Measurements from ENCODE around the gene RNF123. TPM values are rescaled to one million over a fixed set of nuclear protein-coding genes. Genes with fewer than 3 reads are reported as not detected.
A peak's percentile ranks its signal among the peaks of the same experiment; 100 is the strongest.

RNF123 gene
- total RNA-seq, 1 donor from 2014 or later, result 45.1 TPM

GRCh38 chr3:49702672-49703071 is 13.3 kb downstream of the RNF123 start:
- Mint-ChIP-seq H3K4me1 (ENCODE audit: low read depth) (no peaks in the 10 kb centered on the region), H3K4me3 (ENCODE audit: low read depth) (no peak overlapping the region), H3K27me3 (ENCODE audit: low read depth) (no peaks in the 10 kb centered on the region), H3K9me3 (no peaks in the 10 kb centered on the region), H3K36me3 (ENCODE audit: low read depth) (peaks cover 16% of the 10 kb centered on the region), H3K27ac (no peak overlapping the region)
- intact Hi-C loops (cut with micrococcal nuclease), result loop anchor here (1.0 to 2.0 kb wide), 2 partner anchors 16 to 137 kb away; partner anchors contain the start of gene AMIGO3
- no peak for DNase-seq (ENCODE audit: low spot score)

- Mint-ChIP-seq H3K4me1 (ENCODE audit: low read depth) (no peaks in the 10 kb centered on the region), H3K36me3 (ENCODE audit: low read depth) (peaks cover 18% of the 10 kb centered on the region), H3K27me3 (ENCODE audit: low read depth) (no peaks in the 10 kb centered on the region), H3K9me3 (no peaks in the 10 kb centered on the region), H3K27ac (no peak overlapping the region), H3K4me3 (ENCODE audit: low read depth) (no peak overlapping the region)
- intact Hi-C loops (cut with micrococcal nuclease), result loop anchor here (1.0 to 2.0 kb wide), 2 partner anchors 15 to 136 kb away; partner anchors contain the start of gene AMIGO3
- peak; percentile 56 for DNase-seq (ENCODE audit: low spot score)
Observed at GRCh38 chr3:49703443-49703927, 14.1 kb downstream of the RNF123 start.

- H3K4me3 Mint-ChIP-seq (ENCODE audit: low read depth), result no peak overlapping the region
- intact Hi-C loops (cut with micrococcal nuclease), result loop anchor here (1.0 to 2.0 kb wide), 2 partner anchors 15 to 135 kb away; partner anchors contain the start of gene AMIGO3
- H3K27ac Mint-ChIP-seq, result no peak overlapping the region
Observed at GRCh38 chr3:49703956-49704355, 14.6 kb downstream of the RNF123 start.

GRCh38 chr3:49704629-49705028 is 15.3 kb downstream of the RNF123 start:
- H3K9me3 Mint-ChIP-seq, result no peaks in the 10 kb centered on the region
- H3K27ac Mint-ChIP-seq, result no peak overlapping the region
- H3K4me1 Mint-ChIP-seq (ENCODE audit: low read depth), result no peaks in the 10 kb centered on the region
- DNase-seq (ENCODE audit: low spot score), result no peak
- intact Hi-C loops (cut with micrococcal nuclease), result no loop called here
- no peaks in the 10 kb centered on the region for H3K27me3 Mint-ChIP-seq (ENCODE audit: low read depth)
- no peak overlapping the region for H3K4me3 Mint-ChIP-seq (ENCODE audit: low read depth)
- peaks cover 18% of the 10 kb centered on the region for H3K36me3 Mint-ChIP-seq (ENCODE audit: low read depth)

More at GRCh38 chr3:49703956-49704355, 14.6 kb downstream of the RNF123 start:
- Mint-ChIP-seq H3K4me1 (ENCODE audit: low read depth) (no peaks in the 10 kb centered on the region), H3K36me3 (ENCODE audit: low read depth) (peaks cover 18% of the 10 kb centered on the region), H3K9me3 (no peaks in the 10 kb centered on the region), H3K27me3 (ENCODE audit: low read depth) (no peaks in the 10 kb centered on the region)
- DNase-seq (ENCODE audit: low spot score), result no peak

- Mint-ChIP-seq H3K4me3 (ENCODE audit: low read depth) (no peak overlapping the region), H3K27ac (no peak overlapping the region), H3K27me3 (ENCODE audit: low read depth) (no peaks in the 10 kb centered on the region), H3K36me3 (ENCODE audit: low read depth) (peaks cover 21% of the 10 kb centered on the region), H3K4me1 (ENCODE audit: low read depth) (no peaks in the 10 kb centered on the region), H3K9me3 (no peaks in the 10 kb centered on the region)
- intact Hi-C loops (cut with micrococcal nuclease), result no loop called here
- DNase-seq (ENCODE audit: low spot score), result no peak
Observed at GRCh38 chr3:49705390-49705960, 16.1 kb downstream of the RNF123 start.

GRCh38 chr3:49706456-49707112 is 17.2 kb downstream of the RNF123 start:
- Mint-ChIP-seq H3K27ac (no peak overlapping the region), H3K36me3 (ENCODE audit: low read depth) (peaks cover 25% of the 10 kb centered on the region), H3K27me3 (ENCODE audit: low read depth) (no peaks in the 10 kb centered on the region), H3K4me1 (ENCODE audit: low read depth) (peaks cover 4% of the 10 kb centered on the region), H3K9me3 (no peaks in the 10 kb centered on the region), H3K4me3 (ENCODE audit: low read depth) (no peak overlapping the region)
- DNase-seq (ENCODE audit: low spot score), result no peak
- intact Hi-C loops (cut with micrococcal nuclease), result no loop called here

- Mint-ChIP-seq H3K4me3 (ENCODE audit: low read depth) (no peak overlapping the region), H3K9me3 (no peaks in the 10 kb centered on the region), H3K27ac (no peak overlapping the region)
Observed at GRCh38 chr3:49707113-49707480, 17.7 kb downstream of the RNF123 start.

GRCh38 chr3:49709852-49710251 is 20.5 kb downstream of the RNF123 start:
- no peak overlapping the region for H3K4me3 Mint-ChIP-seq (ENCODE audit: low read depth)
- no peaks in the 10 kb centered on the region for H3K27me3 Mint-ChIP-seq (ENCODE audit: low read depth)
- H3K36me3 Mint-ChIP-seq (ENCODE audit: low read depth), result peaks cover 17% of the 10 kb centered on the region
- no peaks in the 10 kb centered on the region for H3K9me3 Mint-ChIP-seq
- peaks cover 12% of the 10 kb centered on the region for H3K4me1 Mint-ChIP-seq (ENCODE audit: low read depth)
- no peak overlapping the region for H3K27ac Mint-ChIP-seq
- intact Hi-C loops (cut with micrococcal nuclease), result no loop called here
- no peak for DNase-seq (ENCODE audit: low spot score)

More at GRCh38 chr3:49707113-49707480, 17.7 kb downstream of the RNF123 start:
- Mint-ChIP-seq H3K4me1 (ENCODE audit: low read depth) (peaks cover 6% of the 10 kb centered on the region), H3K36me3 (ENCODE audit: low read depth) (peaks cover 25% of the 10 kb centered on the region), H3K27me3 (ENCODE audit: low read depth) (no peaks in the 10 kb centered on the region)
- DNase-seq (ENCODE audit: low spot score), result no peak
- intact Hi-C loops (cut with micrococcal nuclease), result no loop called here

GRCh38 chr3:49711489-49711888 is 22.1 kb downstream of the RNF123 start:
- Mint-ChIP-seq H3K27me3 (ENCODE audit: low read depth) (no peaks in the 10 kb centered on the region), H3K27ac (no peak overlapping the region), H3K4me1 (ENCODE audit: low read depth) (peaks cover 12% of the 10 kb centered on the region), H3K9me3 (no peaks in the 10 kb centered on the region), H3K4me3 (ENCODE audit: low read depth) (no peak overlapping the region), H3K36me3 (ENCODE audit: low read depth) (peaks cover 17% of the 10 kb centered on the region)
- intact Hi-C loops (cut with micrococcal nuclease), result no loop called here
- DNase-seq (ENCODE audit: low spot score), result no peak

- Mint-ChIP-seq H3K9me3 (no peaks in the 10 kb centered on the region), H3K27me3 (ENCODE audit: low read depth) (no peaks in the 10 kb centered on the region), H3K4me3 (ENCODE audit: low read depth) (no peak overlapping the region), H3K27ac (no peak overlapping the region), H3K4me1 (ENCODE audit: low read depth) (peaks cover 12% of the 10 kb centered on the region), H3K36me3 (ENCODE audit: low read depth) (peaks cover 11% of the 10 kb centered on the region)
- DNase-seq (ENCODE audit: low spot score), result no peak
- intact Hi-C loops (cut with micrococcal nuclease), result no loop called here
Observed at GRCh38 chr3:49712166-49712565, 22.8 kb downstream of the RNF123 start.

GRCh38 chr3:49712631-49713317 is 23.4 kb downstream of the RNF123 start:
- Mint-ChIP-seq H3K27me3 (ENCODE audit: low read depth) (no peaks in the 10 kb centered on the region), H3K4me1 (ENCODE audit: low read depth) (peaks cover 12% of the 10 kb centered on the region), H3K4me3 (ENCODE audit: low read depth) (no peak overlapping the region), H3K9me3 (no peaks in the 10 kb centered on the region), H3K36me3 (ENCODE audit: low read depth) (peaks cover 7% of the 10 kb centered on the region), H3K27ac (no peak overlapping the region)
- intact Hi-C loops (cut with micrococcal nuclease), result no loop called here
- DNase-seq (ENCODE audit: low spot score), result no peak

- DNase-seq (ENCODE audit: low spot score), result no peak
- Mint-ChIP-seq H3K9me3 (no peaks in the 10 kb centered on the region), H3K27ac (no peak overlapping the region), H3K4me3 (ENCODE audit: low read depth) (no peak overlapping the region), H3K27me3 (ENCODE audit: low read depth) (no peaks in the 10 kb centered on the region), H3K36me3 (ENCODE audit: low read depth) (peaks cover 7% of the 10 kb centered on the region), H3K4me1 (ENCODE audit: low read depth) (peaks cover 13% of the 10 kb centered on the region)
- intact Hi-C loops (cut with micrococcal nuclease), result no loop called here
Observed at GRCh38 chr3:49713336-49714105, 24.2 kb downstream of the RNF123 start.
